WTC11 (cell line): Measurements from ENCODE around the gene PKP3. TPM values are rescaled to one million over a fixed set of nuclear protein-coding genes. Genes with fewer than 3 reads are reported as not detected.
A peak's percentile ranks its signal among the peaks of the same experiment; 100 is the strongest.

Source experiments
- ATAC-seq: fragments of 200-7000 bp; cut with Tn5 transposase; 2 replicates; pipeline ENCODE4 v1.10.0; 2021; ENCODE audit warnings: mild to moderate bottlenecking, moderate library complexity
- CTCF ChIA-PET: fragments of 300-600 bp; sonication (Branson Sonifier 250); formaldehyde crosslinking; loops from one replicate; lab custom pipeline; 2021; ENCODE audit warnings: antibody characterized with exemption; lab: Charles Lee
- POLR2A ChIA-PET: fragments of 350-600 bp; sonication (Branson Sonifier 250); formaldehyde crosslinking; loops from one replicate; lab custom pipeline; 2021; ENCODE audit warnings: antibody characterized with exemption; lab: Charles Lee
- DNase-seq: peaks from one replicate; pipeline ENCODE4 v3.0.0; 2021; ENCODE audit warnings: low spot score
- H3K27ac Mint-ChIP-seq: 2 replicates; pipeline ENCODE4 v1.8.0; 2021; ENCODE audit warnings: mixed read lengths
- H3K27me3 Mint-ChIP-seq: 2 replicates; pipeline ENCODE4 v1.8.0; 2021; ENCODE audit warnings: low read depth, mild to moderate bottlenecking, moderate library complexity, mixed read lengths
- H3K36me3 Mint-ChIP-seq: 2 replicates; pipeline ENCODE4 v1.8.0; 2021; ENCODE audit warnings: mixed read lengths
- H3K4me1 Mint-ChIP-seq: 2 replicates; pipeline ENCODE4 v1.8.0; 2022; ENCODE audit warnings: mixed read lengths
- H3K4me3 Mint-ChIP-seq: 2 replicates; pipeline ENCODE4 v1.8.0; 2021; ENCODE audit warnings: mild to moderate bottlenecking, moderate library complexity, mixed read lengths
- H3K9me3 Mint-ChIP-seq: 2 replicates; pipeline ENCODE4 v1.8.0; 2021; ENCODE audit warnings: mixed read lengths
- CBFB ChIP-seq: sonication (generic); formaldehyde crosslinking; IDR thresholded peaks from 2 replicates; pipeline ENCODE4 v1.8.1; 2022; ENCODE audit warnings: mild to moderate bottlenecking, low read depth, missing genetic modification reagents
- CREB1 ChIP-seq: sonication (generic); formaldehyde crosslinking; IDR thresholded peaks from 2 replicates; pipeline ENCODE4 v1.8.0; 2023; ENCODE audit warnings: mild to moderate bottlenecking, missing genetic modification reagents
- ELF4 ChIP-seq: sonication (generic); formaldehyde crosslinking; IDR thresholded peaks from 2 replicates; pipeline ENCODE4 v1.8.1; 2022; ENCODE audit warnings: low read depth, mild to moderate bottlenecking, moderate library complexity, missing genetic modification reagents
- GRHL2 ChIP-seq: fragments of 250-450 bp; sonication (Bioruptor Pico); IDR thresholded peaks from 2 replicates; pipeline ENCODE4 v1.8.0; 2022; ENCODE audit warnings: mild to moderate bottlenecking, moderate library complexity; ENCODE audit not compliant: insufficient replicate concordance, severe bottlenecking
- GTF2I ChIP-seq: fragments of 250-450 bp; sonication (Bioruptor Pico); conservative IDR thresholded peaks from 2 replicates; pipeline ENCODE4 v1.4.0; 2021; ENCODE audit warnings: mild to moderate bottlenecking
- HMGA2 ChIP-seq: fragments of 250-450 bp; sonication (Bioruptor Pico); IDR thresholded peaks from 2 replicates; pipeline ENCODE4 v1.4.0; 2021; ENCODE audit warnings: mild to moderate bottlenecking, moderate library complexity
- MYBL2 ChIP-seq: sonication (generic); formaldehyde crosslinking; IDR thresholded peaks from 2 replicates; pipeline ENCODE4 v1.8.1; 2023; ENCODE audit warnings: mild to moderate bottlenecking, moderate library complexity, missing genetic modification reagents
- NFATC4 ChIP-seq: fragments of 250-450 bp; sonication (Bioruptor Pico); IDR thresholded peaks from 2 replicates; pipeline ENCODE4 v1.9.0; 2021; ENCODE audit warnings: mild to moderate bottlenecking
- NR1H2 ChIP-seq: sonication (generic); formaldehyde crosslinking; IDR thresholded peaks from 2 replicates; pipeline ENCODE4 v1.9.0; 2021; ENCODE audit warnings: mild to moderate bottlenecking, moderate library complexity, missing genetic modification reagents
- PRRX2 ChIP-seq: fragments of 250-450 bp; sonication (Bioruptor Pico); IDR thresholded peaks from 2 replicates; pipeline ENCODE4 v1.8.0; 2021; ENCODE audit warnings: mild to moderate bottlenecking
- RORB ChIP-seq: fragments of 250-450 bp; sonication (Bioruptor Pico); IDR thresholded peaks from 2 replicates; pipeline ENCODE4 v1.9.0; 2021; ENCODE audit warnings: mild to moderate bottlenecking
- TEAD1 ChIP-seq: sonication (generic); formaldehyde crosslinking; IDR thresholded peaks from 2 replicates; pipeline ENCODE4 v1.8.0; 2022; ENCODE audit warnings: mild to moderate bottlenecking, missing genetic modification reagents
- TP53 ChIP-seq: sonication (generic); formaldehyde crosslinking; IDR thresholded peaks from 2 replicates; pipeline ENCODE4 v1.8.1; 2023; ENCODE audit warnings: mild to moderate bottlenecking, missing genetic modification reagents
- ZNF232 ChIP-seq: sonication (generic); formaldehyde crosslinking; IDR thresholded peaks from 2 replicates; pipeline ENCODE4 v1.8.0; 2022; ENCODE audit warnings: mild to moderate bottlenecking, missing genetic modification reagents
- ZNF396 ChIP-seq: fragments of 250-450 bp; sonication (Bioruptor Pico); IDR thresholded peaks from 2 replicates; pipeline ENCODE4 v1.8.0; 2021; ENCODE audit warnings: mild to moderate bottlenecking, moderate library complexity, borderline replicate concordance
- ZNF423 ChIP-seq: fragments of 250-450 bp; sonication (Bioruptor Pico); IDR thresholded peaks from 2 replicates; pipeline ENCODE4 v2.1.2; 2022; ENCODE audit warnings: mild to moderate bottlenecking, moderate library complexity
- total RNA-seq: library from RNA; stranded (reverse); gene quantifications from 3 replicates; pipeline ENCODE4 v1.2.3, GENCODE V29; 2021
- TF ChIP-seq, protein P1 (sequence below): fragments of 250-450 bp; sonication (Bioruptor Pico); conservative IDR thresholded peaks from 2 replicates; pipeline ENCODE4 v1.9.0; 2021; ENCODE audit warnings: mild to moderate bottlenecking
- TF ChIP-seq, protein P2 (sequence below): sonication (generic); formaldehyde crosslinking; IDR thresholded peaks from 2 replicates; pipeline ENCODE4 v1.8.1; 2022; ENCODE audit warnings: low read depth, missing genetic modification reagents, borderline replicate concordance
- TF ChIP-seq, protein P3 (sequence below): sonication (generic); formaldehyde crosslinking; IDR thresholded peaks from 2 replicates; pipeline ENCODE4 v1.8.1; 2023; ENCODE audit warnings: mild to moderate bottlenecking, missing genetic modification reagents
- TF ChIP-seq, protein P4 (sequence below): fragments of 250-450 bp; sonication (Bioruptor Pico); IDR thresholded peaks from 2 replicates; pipeline ENCODE4 v1.9.0; 2021; ENCODE audit warnings: mild to moderate bottlenecking
- TF ChIP-seq, protein P5 (sequence below): sonication (generic); formaldehyde crosslinking; IDR thresholded peaks from 2 replicates; pipeline ENCODE4 v1.8.0; 2022; ENCODE audit warnings: missing genetic modification reagents

Gene PKP3
- total RNA-seq, 1 experiment from 2014 or later, result 17.3 TPM

DNA sequence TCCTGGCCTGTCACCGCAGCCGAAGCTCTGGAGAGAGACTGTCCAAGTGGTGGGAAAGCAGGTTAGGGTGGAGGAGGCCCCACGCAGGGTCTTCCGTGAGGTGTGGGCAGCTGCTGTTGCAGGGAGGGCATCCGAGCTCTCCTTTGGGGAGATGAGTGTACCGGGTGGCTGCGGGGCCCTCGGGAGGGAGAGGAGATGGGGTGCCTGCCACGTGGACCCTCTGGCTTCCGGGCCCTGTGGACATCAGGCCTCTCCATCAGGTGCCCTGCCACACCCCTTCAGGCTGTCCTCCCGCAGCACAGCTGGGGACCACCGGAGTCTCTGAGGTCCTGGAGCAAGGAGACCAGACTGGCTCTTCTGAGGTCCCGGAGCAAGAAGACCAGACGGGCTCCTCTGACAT lies 57.7 kb downstream of the PKP3 start (continued):
- TF ChIP-seq, protein P1, sequence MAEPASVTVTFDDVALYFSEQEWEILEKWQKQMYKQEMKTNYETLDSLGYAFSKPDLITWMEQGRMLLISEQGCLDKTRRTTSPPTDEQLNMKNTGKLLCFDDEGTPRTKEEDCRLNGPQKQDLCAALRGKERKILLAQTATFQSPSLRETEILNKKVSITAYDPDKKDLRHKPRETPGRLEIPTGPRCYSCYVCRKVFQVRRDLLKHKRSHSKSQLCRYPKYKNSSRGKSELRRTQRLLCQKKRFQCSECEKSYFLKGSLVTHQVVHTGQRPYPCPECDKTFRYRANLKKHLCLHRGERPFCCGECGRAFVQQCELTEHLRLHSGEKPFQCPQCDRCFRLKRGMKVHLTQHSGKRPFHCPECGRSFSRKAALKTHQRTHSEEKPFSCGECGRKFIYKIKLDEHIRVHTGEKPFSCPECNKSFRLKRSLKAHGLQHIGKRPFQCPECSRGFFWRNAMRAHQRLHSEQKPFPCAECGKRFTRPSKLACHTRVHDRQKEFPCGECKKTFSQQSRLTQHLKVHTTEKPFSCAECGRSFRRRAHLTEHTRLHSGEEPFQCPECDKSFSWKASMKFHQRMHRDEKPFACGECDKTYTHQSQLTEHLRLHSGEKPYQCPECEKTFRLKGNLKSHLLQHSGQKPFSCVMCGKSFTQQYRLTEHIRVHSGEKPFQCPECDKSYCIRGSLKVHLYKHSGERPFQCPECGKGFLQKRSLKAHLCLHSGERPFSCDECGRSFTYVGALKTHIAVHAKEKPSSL (CRISPR knock-in tag), result no peak
- no peak for TF ChIP-seq CREB1
- no peak for TF ChIP-seq TEAD1 (CRISPR knock-in tag)

DNA sequence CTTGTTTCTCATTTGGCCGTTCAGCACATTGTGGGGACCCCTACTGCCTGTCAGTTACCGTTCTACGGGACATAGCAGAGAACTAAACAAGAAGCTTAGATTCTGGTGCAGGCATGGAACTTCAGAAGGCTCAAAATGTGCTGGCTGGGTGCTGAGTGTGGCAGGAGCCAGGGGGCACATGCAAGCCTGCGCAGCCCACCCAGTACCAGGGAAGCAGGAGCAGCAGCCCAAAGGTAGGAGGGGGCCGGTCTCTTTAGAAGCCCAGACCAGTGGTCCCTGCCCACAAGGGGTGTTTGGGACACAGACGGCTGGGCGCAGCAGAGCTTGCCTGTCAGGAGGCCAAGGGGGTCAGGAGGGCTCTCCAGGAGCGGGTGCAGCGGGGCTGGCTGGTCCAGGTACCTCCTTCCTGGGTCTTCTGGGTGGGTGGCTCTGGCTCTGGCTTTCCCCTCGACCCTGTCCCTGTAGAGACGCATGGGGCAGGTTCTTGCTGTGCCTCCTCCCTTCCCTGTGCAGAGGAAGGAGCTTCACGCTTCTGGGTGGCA lies 58.3 kb downstream of the PKP3 start:
- Mint-ChIP-seq H3K36me3 (peaks cover 19% of the 10 kb centered on the region; the same call in 1 of the 2 replicates), H3K27ac (no peak overlapping the region), H3K4me3 (peak overlapping the region; percentile 99; the same call in 1 of the 2 replicates), H3K27me3 (no peaks in the 10 kb centered on the region), H3K4me1 (peaks cover 39% of the 10 kb centered on the region), H3K9me3 (no peaks in the 10 kb centered on the region)
- no peak for TF ChIP-seq NFATC4 (CRISPR knock-in tag)
- no peak for TF ChIP-seq ZNF423 (CRISPR knock-in tag)
- TF ChIP-seq GTF2I (CRISPR knock-in tag), result no peak
- no peak for TF ChIP-seq NR1H2 (CRISPR knock-in tag)
- TF ChIP-seq, protein P2, sequence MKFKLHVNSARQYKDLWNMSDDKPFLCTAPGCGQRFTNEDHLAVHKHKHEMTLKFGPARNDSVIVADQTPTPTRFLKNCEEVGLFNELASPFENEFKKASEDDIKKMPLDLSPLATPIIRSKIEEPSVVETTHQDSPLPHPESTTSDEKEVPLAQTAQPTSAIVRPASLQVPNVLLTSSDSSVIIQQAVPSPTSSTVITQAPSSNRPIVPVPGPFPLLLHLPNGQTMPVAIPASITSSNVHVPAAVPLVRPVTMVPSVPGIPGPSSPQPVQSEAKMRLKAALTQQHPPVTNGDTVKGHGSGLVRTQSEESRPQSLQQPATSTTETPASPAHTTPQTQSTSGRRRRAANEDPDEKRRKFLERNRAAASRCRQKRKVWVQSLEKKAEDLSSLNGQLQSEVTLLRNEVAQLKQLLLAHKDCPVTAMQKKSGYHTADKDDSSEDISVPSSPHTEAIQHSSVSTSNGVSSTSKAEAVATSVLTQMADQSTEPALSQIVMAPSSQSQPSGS, result no peak
- no peak for TF ChIP-seq RORB (CRISPR knock-in tag)
- no peak for TF ChIP-seq TP53 (CRISPR knock-in tag)
- TF ChIP-seq, protein P3, sequence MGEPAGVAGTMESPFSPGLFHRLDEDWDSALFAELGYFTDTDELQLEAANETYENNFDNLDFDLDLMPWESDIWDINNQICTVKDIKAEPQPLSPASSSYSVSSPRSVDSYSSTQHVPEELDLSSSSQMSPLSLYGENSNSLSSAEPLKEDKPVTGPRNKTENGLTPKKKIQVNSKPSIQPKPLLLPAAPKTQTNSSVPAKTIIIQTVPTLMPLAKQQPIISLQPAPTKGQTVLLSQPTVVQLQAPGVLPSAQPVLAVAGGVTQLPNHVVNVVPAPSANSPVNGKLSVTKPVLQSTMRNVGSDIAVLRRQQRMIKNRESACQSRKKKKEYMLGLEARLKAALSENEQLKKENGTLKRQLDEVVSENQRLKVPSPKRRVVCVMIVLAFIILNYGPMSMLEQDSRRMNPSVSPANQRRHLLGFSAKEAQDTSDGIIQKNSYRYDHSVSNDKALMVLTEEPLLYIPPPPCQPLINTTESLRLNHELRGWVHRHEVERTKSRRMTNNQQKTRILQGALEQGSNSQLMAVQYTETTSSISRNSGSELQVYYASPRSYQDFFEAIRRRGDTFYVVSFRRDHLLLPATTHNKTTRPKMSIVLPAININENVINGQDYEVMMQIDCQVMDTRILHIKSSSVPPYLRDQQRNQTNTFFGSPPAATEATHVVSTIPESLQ (CRISPR knock-in tag), result no peak
- no peak for TF ChIP-seq HMGA2
- TF ChIP-seq, protein P4, sequence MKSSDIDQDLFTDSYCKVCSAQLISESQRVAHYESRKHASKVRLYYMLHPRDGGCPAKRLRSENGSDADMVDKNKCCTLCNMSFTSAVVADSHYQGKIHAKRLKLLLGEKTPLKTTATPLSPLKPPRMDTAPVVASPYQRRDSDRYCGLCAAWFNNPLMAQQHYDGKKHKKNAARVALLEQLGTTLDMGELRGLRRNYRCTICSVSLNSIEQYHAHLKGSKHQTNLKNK, result no peak
- no peak for ATAC-seq
- POLR2A ChIA-PET, result no interaction called here
- CTCF ChIA-PET, result interaction anchor here (5.9 kb wide), 1 partner anchor 46 kb away, joined by 71 read pairs; no protein-coding TSS in a partner anchor
- no peak for DNase-seq

DNA sequence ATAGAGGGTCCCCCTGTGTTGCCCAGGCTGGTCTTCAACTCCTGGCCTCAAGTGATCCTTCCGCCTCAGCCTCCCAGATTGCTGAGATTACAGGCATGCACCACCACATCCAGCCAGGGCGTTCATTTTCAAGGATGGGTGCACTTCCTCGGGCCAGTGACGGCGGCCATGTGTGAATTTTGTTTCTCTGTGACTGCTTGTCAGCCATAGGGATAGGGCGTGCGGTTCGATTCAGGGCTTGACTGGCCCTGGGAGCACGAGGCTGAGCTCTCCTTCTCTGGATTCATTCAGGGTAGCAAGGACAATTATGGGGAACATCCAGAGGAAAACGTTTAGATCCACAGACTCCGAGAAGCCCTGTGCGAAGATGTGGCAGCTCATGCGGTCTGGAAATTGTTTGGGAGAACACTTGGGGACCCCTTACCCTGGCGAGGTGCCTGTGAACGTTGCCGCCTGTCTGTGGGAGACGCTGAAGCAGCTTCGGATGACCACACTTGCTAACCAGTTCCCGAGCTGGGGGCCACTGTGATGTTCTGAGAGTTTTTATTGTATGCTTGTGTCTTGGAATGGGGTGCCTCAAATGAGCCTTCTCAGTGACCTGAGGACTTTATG lies 59.0 kb downstream of the PKP3 start:
- POLR2A ChIA-PET, result no interaction called here
- H3K9me3 Mint-ChIP-seq, result no peaks in the 10 kb centered on the region
- H3K4me3 Mint-ChIP-seq, result peak overlapping the region; percentile 31
- ATAC-seq, result no peak
- CTCF ChIA-PET, result no interaction called here
- H3K27ac Mint-ChIP-seq, result no peak overlapping the region
- peaks cover 19% of the 10 kb centered on the region; the same call in 1 of the 2 replicates for H3K36me3 Mint-ChIP-seq
- no peak for DNase-seq
- no peaks in the 10 kb centered on the region for H3K27me3 Mint-ChIP-seq
- H3K4me1 Mint-ChIP-seq, result peaks cover 45% of the 10 kb centered on the region
- no peak for TF ChIP-seq ZNF232 (CRISPR knock-in tag)
- TF ChIP-seq PRRX2 (CRISPR knock-in tag), result no peak
- no peak for TF ChIP-seq CBFB (CRISPR knock-in tag)
- TF ChIP-seq MYBL2, result no peak
- TF ChIP-seq, protein P5, sequence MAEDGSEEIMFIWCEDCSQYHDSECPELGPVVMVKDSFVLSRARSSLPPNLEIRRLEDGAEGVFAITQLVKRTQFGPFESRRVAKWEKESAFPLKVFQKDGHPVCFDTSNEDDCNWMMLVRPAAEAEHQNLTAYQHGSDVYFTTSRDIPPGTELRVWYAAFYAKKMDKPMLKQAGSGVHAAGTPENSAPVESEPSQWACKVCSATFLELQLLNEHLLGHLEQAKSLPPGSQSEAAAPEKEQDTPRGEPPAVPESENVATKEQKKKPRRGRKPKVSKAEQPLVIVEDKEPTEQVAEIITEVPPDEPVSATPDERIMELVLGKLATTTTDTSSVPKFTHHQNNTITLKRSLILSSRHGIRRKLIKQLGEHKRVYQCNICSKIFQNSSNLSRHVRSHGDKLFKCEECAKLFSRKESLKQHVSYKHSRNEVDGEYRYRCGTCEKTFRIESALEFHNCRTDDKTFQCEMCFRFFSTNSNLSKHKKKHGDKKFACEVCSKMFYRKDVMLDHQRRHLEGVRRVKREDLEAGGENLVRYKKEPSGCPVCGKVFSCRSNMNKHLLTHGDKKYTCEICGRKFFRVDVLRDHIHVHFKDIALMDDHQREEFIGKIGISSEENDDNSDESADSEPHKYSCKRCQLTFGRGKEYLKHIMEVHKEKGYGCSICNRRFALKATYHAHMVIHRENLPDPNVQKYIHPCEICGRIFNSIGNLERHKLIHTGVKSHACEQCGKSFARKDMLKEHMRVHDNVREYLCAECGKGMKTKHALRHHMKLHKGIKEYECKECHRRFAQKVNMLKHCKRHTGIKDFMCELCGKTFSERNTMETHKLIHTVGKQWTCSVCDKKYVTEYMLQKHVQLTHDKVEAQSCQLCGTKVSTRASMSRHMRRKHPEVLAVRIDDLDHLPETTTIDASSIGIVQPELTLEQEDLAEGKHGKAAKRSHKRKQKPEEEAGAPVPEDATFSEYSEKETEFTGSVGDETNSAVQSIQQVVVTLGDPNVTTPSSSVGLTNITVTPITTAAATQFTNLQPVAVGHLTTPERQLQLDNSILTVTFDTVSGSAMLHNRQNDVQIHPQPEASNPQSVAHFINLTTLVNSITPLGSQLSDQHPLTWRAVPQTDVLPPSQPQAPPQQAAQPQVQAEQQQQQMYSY, result no peak
- no peak for TF ChIP-seq NFATC4 (CRISPR knock-in tag)
- no peak for TF ChIP-seq ZNF396
- TF ChIP-seq GRHL2 (CRISPR knock-in tag), result no peak
- TF ChIP-seq ELF4 (CRISPR knock-in tag), result no peak
- TF ChIP-seq, protein P3 (CRISPR knock-in tag), result no peak
- TF ChIP-seq, protein P4, result no peak
